K562 treated with DMSO at 1 percent for 24 hours (cell line): ENCODE measurements around the gene SIGLEC8. TPM values are rescaled to one million over a fixed set of nuclear protein-coding genes. Genes with fewer than 3 reads are reported as not detected.

Experiments
- total RNA-seq: library from RNA; unstranded; fragments of 300-600 nt; gene quantifications from 2 replicates; pipeline ENCODE4 v1.2.3, GENCODE V29; 2022; ENCODE audit warnings: low read depth; ENCODE audit not compliant: insufficient read depth

Gene SIGLEC8
- 0.27 and 0.51 TPM in 2 replicates for total RNA-seq

DNA sequence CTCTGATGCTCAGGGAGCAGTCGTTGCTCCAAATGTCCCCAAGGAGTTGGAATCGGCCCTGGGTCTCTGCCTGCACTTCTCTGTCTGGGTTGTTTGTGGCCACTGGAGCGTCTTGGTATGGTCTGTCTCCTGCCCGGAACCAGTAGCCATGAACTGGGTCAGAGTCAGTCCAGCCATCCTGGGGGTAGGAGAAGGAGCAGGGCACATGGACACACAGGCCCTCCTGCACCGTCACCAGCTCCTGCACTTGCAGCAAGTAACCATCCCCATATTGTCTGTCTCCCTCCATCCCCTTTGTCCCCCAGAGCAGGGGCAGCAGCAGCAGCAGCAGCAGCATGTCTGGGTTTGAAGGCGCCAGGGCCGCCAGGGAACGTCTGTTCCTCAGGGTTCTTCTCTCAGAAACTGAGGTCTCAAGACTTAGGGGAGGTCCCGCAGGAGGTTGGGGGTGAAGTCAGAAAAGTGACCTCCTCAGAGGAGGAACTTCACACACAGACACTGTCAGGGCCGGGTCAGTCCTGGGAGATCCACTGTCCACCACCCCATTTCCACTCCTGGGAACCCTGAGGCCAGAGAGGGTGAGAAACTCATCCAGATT, at the start of gene SIGLEC8:
TSS of gene SIGLEC8 (minus strand) at position 404 of the 595 bp plus-strand sequence. CDS start at position 337, 67 bp downstream.

GRCh38 chr19:51501594-51502263, 43.5 kb upstream of the SIGLEC8 start, which contains the start of gene SIGLEC12:
Gene SIGLEC12, minus strand, starts transcription at chr19:51501800. Its CDS starts 67 bp downstream, at chr19:51501733.

GRCh38 chr19:51478381-51479234, 20.4 kb upstream of the SIGLEC8 start, which contains the start of gene CEACAM18:
Gene CEACAM18, plus strand, starts transcription at chr19:51478539.

GRCh38 chr19:51417107-51417809, 41.0 kb downstream of the SIGLEC8 start, which contains the start of gene SIGLEC10:
Gene SIGLEC10, minus strand, starts transcription at chr19:51417642. Its CDS starts 61 bp downstream, at chr19:51417581.

Other genes starting within 250 kb of the SIGLEC8 start
- 73.3 and 79.4 TPM in 2 replicates for gene CD33, start 233.4 kb downstream of the SIGLEC8 start, total RNA-seq
- gene SIGLECL1, start 207.4 kb downstream of the SIGLEC8 start, total RNA-seq, result not detected in 2 replicates
- gene IGLON5, start 146.8 kb downstream of the SIGLEC8 start, total RNA-seq, result 0.25 TPM in 1 of 2 replicates, not detected in the other
- gene VSIG10L, start 116.3 kb downstream of the SIGLEC8 start, total RNA-seq, result 11.0 and 11.2 TPM in 2 replicates
- 300 and 330 TPM in 2 replicates for gene ETFB, start 92.1 kb downstream of the SIGLEC8 start, total RNA-seq
- not detected in 2 replicates for gene CLDND2, start 89.5 kb downstream of the SIGLEC8 start, total RNA-seq
- gene NKG7, start 85.8 kb downstream of the SIGLEC8 start, total RNA-seq, result 1.1 TPM in 1 of 2 replicates, not detected in the other
- gene LIM2, start 70.5 kb downstream of the SIGLEC8 start, total RNA-seq, result not detected in 2 replicates
- gene C19orf84, start 67.9 kb downstream of the SIGLEC8 start, total RNA-seq, result 3.5 and 4.6 TPM in 2 replicates
- gene SIGLEC10, start 40.8 kb downstream of the SIGLEC8 start, total RNA-seq, result 0.34 and 1.2 TPM in 2 replicates
- gene CEACAM18, start 20.1 kb upstream of the SIGLEC8 start, total RNA-seq, result not detected in 2 replicates
- 2.7 and 3.1 TPM in 2 replicates for gene SIGLEC12, start 43.3 kb upstream of the SIGLEC8 start, total RNA-seq
- 21.0 and 23.9 TPM in 2 replicates for gene SIGLEC6, start 73.2 kb upstream of the SIGLEC8 start, total RNA-seq
- 8.8 and 11.4 TPM in 2 replicates for gene ZNF175, start 112.8 kb upstream of the SIGLEC8 start, total RNA-seq
- 0.45 TPM in 1 of 2 replicates, not detected in the other for gene SIGLEC5, start 171.9 kb upstream of the SIGLEC8 start, total RNA-seq
- 0.49 and 0.56 TPM in 2 replicates for gene SIGLEC14, start 188.4 kb upstream of the SIGLEC8 start, total RNA-seq
- 11.1 and 29.9 TPM in 2 replicates for gene SPACA6, start 234.9 kb upstream of the SIGLEC8 start, total RNA-seq